ENCODE measurements around the gene CDKN2D.
A peak's percentile ranks its signal among the peaks of the same experiment; 100 is the strongest.

GRCh38 chr19:10543420-10544241 lies 25.1 kb downstream of the CDKN2D start, which contains the start of gene ATG4D:
- TF ChIP-seq, protein P1, sequence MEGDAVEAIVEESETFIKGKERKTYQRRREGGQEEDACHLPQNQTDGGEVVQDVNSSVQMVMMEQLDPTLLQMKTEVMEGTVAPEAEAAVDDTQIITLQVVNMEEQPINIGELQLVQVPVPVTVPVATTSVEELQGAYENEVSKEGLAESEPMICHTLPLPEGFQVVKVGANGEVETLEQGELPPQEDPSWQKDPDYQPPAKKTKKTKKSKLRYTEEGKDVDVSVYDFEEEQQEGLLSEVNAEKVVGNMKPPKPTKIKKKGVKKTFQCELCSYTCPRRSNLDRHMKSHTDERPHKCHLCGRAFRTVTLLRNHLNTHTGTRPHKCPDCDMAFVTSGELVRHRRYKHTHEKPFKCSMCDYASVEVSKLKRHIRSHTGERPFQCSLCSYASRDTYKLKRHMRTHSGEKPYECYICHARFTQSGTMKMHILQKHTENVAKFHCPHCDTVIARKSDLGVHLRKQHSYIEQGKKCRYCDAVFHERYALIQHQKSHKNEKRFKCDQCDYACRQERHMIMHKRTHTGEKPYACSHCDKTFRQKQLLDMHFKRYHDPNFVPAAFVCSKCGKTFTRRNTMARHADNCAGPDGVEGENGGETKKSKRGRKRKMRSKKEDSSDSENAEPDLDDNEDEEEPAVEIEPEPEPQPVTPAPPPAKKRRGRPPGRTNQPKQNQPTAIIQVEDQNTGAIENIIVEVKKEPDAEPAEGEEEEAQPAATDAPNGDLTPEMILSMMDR (IDR thresholded peaks at IDR 0.05), result no peak
- TF ChIP-seq POLR2A (IDR thresholded peaks at IDR 0.05; ENCODE audit: low read depth), result peak; percentile 78
- TF ChIP-seq POLR2AphosphoS5 (IDR thresholded peaks at IDR 0.05), result peak; percentile 78 to 92
